Progenitor cell of endocrine pancreas (in vitro differentiated cells): ENCODE measurements around the gene GABRQ. TPM values are rescaled to one million over a fixed set of nuclear protein-coding genes. Genes with fewer than 3 reads are reported as not detected.
"Not testable (repeated sequence)": the region's sequence is repeated elsewhere in the genome, so short reads cannot be mapped to it uniquely, and the experiment has no call there.

Experiments
- DNase-seq: peaks from one replicate; pipeline ENCODE4 v3.0.0; 2021; ENCODE audit warnings: low spot score; ENCODE audit not compliant: unreplicated experiment
- H3K27ac Mint-ChIP-seq: 2 replicates; pipeline ENCODE4 v1.8.0; 2021; ENCODE audit warnings: mild to moderate bottlenecking, moderate library complexity, mixed read lengths
- H3K27me3 Mint-ChIP-seq: 2 replicates; pipeline ENCODE4 v1.8.0; 2021; ENCODE audit warnings: mixed read lengths
- H3K36me3 Mint-ChIP-seq: 2 replicates; pipeline ENCODE4 v1.8.0; 2022; ENCODE audit warnings: mixed read lengths; ENCODE audit not compliant: insufficient read depth
- H3K4me1 Mint-ChIP-seq: 2 replicates; pipeline ENCODE4 v1.8.0; 2021; ENCODE audit warnings: low read depth, mixed read lengths
- H3K4me3 Mint-ChIP-seq: 2 replicates; pipeline ENCODE4 v1.8.0; 2021; ENCODE audit warnings: low read depth, mild to moderate bottlenecking, moderate library complexity, mixed read lengths
- H3K9me3 Mint-ChIP-seq: 2 replicates; pipeline ENCODE4 v1.8.0; 2021; ENCODE audit warnings: low read depth, mixed read lengths
- CTCF ChIP-seq: fragments of 200-600 bp; sonication (generic); IDR thresholded peaks from one replicate; pipeline ENCODE4 v1.5.0; 2021; ENCODE audit warnings: antibody characterized with exemption, mild to moderate bottlenecking; ENCODE audit not compliant: unreplicated experiment
- total RNA-seq: library from RNA; stranded (reverse); gene quantifications from 2 replicates; pipeline ENCODE4 v1.2.1, GENCODE V29; 2021

Gene GABRQ
- total RNA-seq, 1 donor from 2014 or later = 0.10 TPM

GRCh38 chrX:152658302-152658701 is 20.6 kb downstream of the GABRQ start:
- Mint-ChIP-seq H3K27me3 (peaks cover 3% of the 10 kb centered on the region), H3K36me3 (no peaks in the 10 kb centered on the region), H3K9me3 (peaks cover 6% of the 10 kb centered on the region), H3K4me3 (no peak overlapping the region), H3K4me1 (no peaks in the 10 kb centered on the region), H3K27ac (no peak overlapping the region)
- TF ChIP-seq CTCF = peak; percentile 40
- no peak for DNase-seq

- Mint-ChIP-seq H3K9me3 (peaks cover 25% of the 10 kb centered on the region), H3K27me3 (peaks cover 7% of the 10 kb centered on the region), H3K4me3 (no peak overlapping the region), H3K36me3 (no peaks in the 10 kb centered on the region), H3K27ac (no peak overlapping the region), H3K4me1 (no peaks in the 10 kb centered on the region)
- no peak for DNase-seq
- no peak for TF ChIP-seq CTCF
These were observed 25.4 kb downstream of the GABRQ start for GRCh38 chrX:152663086-152663485.

GRCh38 chrX:152674135-152674534 is 36.4 kb downstream of the GABRQ start:
- H3K36me3 Mint-ChIP-seq = no peaks in the 10 kb centered on the region
- peaks cover 19% of the 10 kb centered on the region for H3K27me3 Mint-ChIP-seq
- peaks cover 16% of the 10 kb centered on the region for H3K9me3 Mint-ChIP-seq
- H3K4me3 Mint-ChIP-seq = no peak overlapping the region
- no peak for TF ChIP-seq CTCF
- H3K4me1 Mint-ChIP-seq = no peaks in the 10 kb centered on the region
- DNase-seq = no peak
- no peak overlapping the region for H3K27ac Mint-ChIP-seq

GRCh38 chrX:152674652-152675051 is 37.0 kb downstream of the GABRQ start:
- H3K27ac Mint-ChIP-seq, H3K4me3 Mint-ChIP-seq, H3K4me1 Mint-ChIP-seq, DNase-seq, H3K36me3 Mint-ChIP-seq: not testable (repeated sequence)
- H3K9me3 Mint-ChIP-seq = peaks cover 14% of the 10 kb centered on the region
- H3K27me3 Mint-ChIP-seq = peaks cover 16% of the 10 kb centered on the region

GRCh38 chrX:152681012-152681411 is 43.3 kb downstream of the GABRQ start:
- not testable (repeated sequence) for H3K36me3 Mint-ChIP-seq, H3K27ac Mint-ChIP-seq, DNase-seq, H3K9me3 Mint-ChIP-seq, H3K4me3 Mint-ChIP-seq, H3K27me3 Mint-ChIP-seq, H3K4me1 Mint-ChIP-seq

GRCh38 chrX:152697952-152698931 is 60.5 kb downstream of the GABRQ start, which contains the start of gene MAGEA3:
Gene MAGEA3, plus strand, starts transcription at chrX:152698794. Its CDS starts 2,039 bp downstream, at chrX:152700833.
- H3K4me1 Mint-ChIP-seq, H3K27ac Mint-ChIP-seq, H3K36me3 Mint-ChIP-seq, H3K4me3 Mint-ChIP-seq, H3K9me3 Mint-ChIP-seq, H3K27me3 Mint-ChIP-seq, DNase-seq: not testable (repeated sequence)

GRCh38 chrX:152700390-152700789 is 62.7 kb downstream of the GABRQ start:
- not testable (repeated sequence) for DNase-seq, H3K27ac Mint-ChIP-seq, H3K4me1 Mint-ChIP-seq, H3K9me3 Mint-ChIP-seq, H3K36me3 Mint-ChIP-seq, H3K27me3 Mint-ChIP-seq, H3K4me3 Mint-ChIP-seq

- H3K4me1 Mint-ChIP-seq, H3K9me3 Mint-ChIP-seq, H3K4me3 Mint-ChIP-seq, H3K36me3 Mint-ChIP-seq, H3K27ac Mint-ChIP-seq, H3K27me3 Mint-ChIP-seq, DNase-seq: not testable (repeated sequence)
These were observed 68.8 kb downstream of the GABRQ start for GRCh38 chrX:152706500-152706899.
